GM10248 (cell line): ENCODE measurements around the gene ZNF787.

Experiments
- CTCF ChIA-PET: fragments of 300-600 bp; sonication (Branson Sonifier 250); formaldehyde crosslinking; extraction: SDS; loops from one replicate; lab custom pipeline; 2021; ENCODE audit warnings: antibody characterized with exemption; lab: Yijun Ruan, JAX
- POLR2A ChIA-PET: fragments of 350-650 bp; sonication (Branson Sonifier 250); formaldehyde crosslinking; extraction: SDS; loops from one replicate; lab custom pipeline; 2020; ENCODE audit warnings: antibody characterized with exemption; lab: Yijun Ruan, JAX
- DNase-seq: peaks from one replicate; pipeline ENCODE4 v3.0.0; 2012; ENCODE audit errors: extremely low spot score
- CTCF ChIP-seq: IDR thresholded peaks from 2 replicates; pipeline ENCODE4 v1.5.1; 2012; ENCODE audit warnings: mild to moderate bottlenecking, low read depth; ENCODE audit errors: extremely low read depth, missing control alignments, control extremely low read depth

The ZNF787 gene

GRCh38 chr19:56125806-56126590, 4.9 kb upstream of the ZNF787 start:
- no peak for DNase-seq
- TF ChIP-seq CTCF, result no peak
- ChIA-PET POLR2A (no interaction called here), CTCF (interaction anchor here (1.2 kb wide), 2 partner anchors 12 to 15 kb away, joined by 3 to 4 read pairs; no protein-coding TSS in a partner anchor)

GRCh38 chr19:56124578-56124977, 3.5 kb upstream of the ZNF787 start:
- CTCF ChIA-PET, result interaction anchor here (0.9 to 1.2 kb wide), 3 partner anchors 14 to 185 kb away, joined by 3 to 4 read pairs (median 3); no protein-coding TSS in a partner anchor
- POLR2A ChIA-PET, result no interaction called here
- no peak for TF ChIP-seq CTCF
- DNase-seq, result no peak

- DNase-seq, result no peak
- CTCF ChIA-PET, result interaction anchor here (1.5 kb wide), 1 partner anchor 186 kb away, joined by 4 read pairs; no protein-coding TSS in a partner anchor
- POLR2A ChIA-PET, result no interaction called here
- TF ChIP-seq CTCF, result no peak
These were observed 2.3 kb upstream of the ZNF787 start for GRCh38 chr19:56123266-56123891.

GRCh38 chr19:56120371-56121179, 520 bp downstream of the ZNF787 start:
- CTCF ChIA-PET, result interaction anchor here (1.0 to 1.5 kb wide), 5 partner anchors 12 to 41 kb away, joined by 3 to 8 read pairs (median 4); no protein-coding TSS in a partner anchor
- no peak for TF ChIP-seq CTCF
- peak; percentile 90 for DNase-seq
- POLR2A ChIA-PET, result interaction anchor here (0.6 to 1.0 kb wide), 4 partner anchors 11 to 1699 kb away, joined by 4 to 5 read pairs (median 4); no protein-coding TSS in a partner anchor

- CTCF ChIA-PET, result no interaction called here
- no peak for TF ChIP-seq CTCF
- DNase-seq, result no peak
- POLR2A ChIA-PET, result interaction anchor here (0.6 to 0.7 kb wide), 2 partner anchors 610 to 1698 kb away, joined by 4 to 5 read pairs; no protein-coding TSS in a partner anchor
These were observed 1.1 kb downstream of the ZNF787 start for GRCh38 chr19:56120002-56120370.

GRCh38 chr19:56119582-56119978, 1.5 kb downstream of the ZNF787 start:
- ChIA-PET POLR2A (interaction anchor here (0.6 to 0.7 kb wide), 2 partner anchors 610 to 1698 kb away, joined by 4 to 5 read pairs; no protein-coding TSS in a partner anchor), CTCF (no interaction called here)
- TF ChIP-seq CTCF, result no peak
- DNase-seq, result no peak
